HG03103 (cell line): ENCODE measurements around the gene DENND6B.

Experiments used
- ATAC-seq: cut with Tn5 transposase; IDR thresholded peaks from one replicate; pipeline ENCODE4 v1.9.1; 2021; ENCODE audit warnings: low read depth; ENCODE audit not compliant: unreplicated experiment

The DENND6B gene

GRCh38 chr22:50260801-50261614 is 65.8 kb downstream of the DENND6B start:
- no peak for ATAC-seq

GRCh38 chr22:50260434-50260800 is 66.4 kb downstream of the DENND6B start:
- no peak for ATAC-seq

GRCh38 chr22:50259302-50259701 is 67.5 kb downstream of the DENND6B start:
- ATAC-seq, result no peak
